ENCODE results near the gene SYNPO2. TPM values are rescaled to one million over a fixed set of nuclear protein-coding genes. Genes with fewer than 3 reads are reported as not detected.
"Not testable (repeated sequence)": the region's sequence is repeated elsewhere in the genome, so short reads cannot be mapped to it uniquely, and the experiment has no call there.

Gene SYNPO2
- polyA plus RNA-seq, 1 experiment: 5.1 TPM

- Histone ChIP-seq H3K27ac (ENCODE audit: low read depth, low read length) (no peak overlapping the region), H3K9me3 (ENCODE audit: control insufficient read depth, insufficient read depth, low read length) (no peaks in the 10 kb centered on the region; the same call in 1 of the 2 replicates), H3K4me3 (ENCODE audit: low read depth, low read length) (no peak overlapping the region), H3K27me3 (ENCODE audit: control insufficient read depth, insufficient read depth, low read length) (no peaks in the 10 kb centered on the region)
- DNase-seq (ENCODE audit: low read depth, low spot score): no peak
- ChIA-PET POLR2A (no interaction called here), CTCF (interaction anchor here (1.0 to 1.4 kb wide), 2 partner anchors 15 to 30 kb away, joined by 3 to 5 read pairs; no protein-coding TSS in a partner anchor)
- no peak for TF ChIP-seq CTCF (IDR thresholded peaks at IDR 0.05; ENCODE audit: low read depth, low read length)
These were observed 168.8 kb downstream of the SYNPO2 start for GRCh38 chr4:119057417-119057816.

- no peak for TF ChIP-seq CTCF (IDR thresholded peaks at IDR 0.05; ENCODE audit: low read depth, low read length)
- ChIA-PET CTCF (no interaction called here), POLR2A (no interaction called here)
- no peaks in the 10 kb centered on the region for H3K27me3 ChIP-seq (ENCODE audit: control insufficient read depth, insufficient read depth, low read length)
- DNase-seq (ENCODE audit: low read depth, low spot score): no peak
- no peak overlapping the region for H3K4me3 ChIP-seq (ENCODE audit: low read depth, low read length)
- no peak overlapping the region for H3K27ac ChIP-seq (ENCODE audit: low read depth, low read length)
- no peaks in the 10 kb centered on the region for H3K9me3 ChIP-seq (ENCODE audit: control insufficient read depth, insufficient read depth, low read length)
These were observed 170.6 kb downstream of the SYNPO2 start for GRCh38 chr4:119059221-119059620.

- H3K27ac ChIP-seq (ENCODE audit: low read depth, low read length); DNase-seq (ENCODE audit: low read depth, low spot score); H3K4me3 ChIP-seq (ENCODE audit: low read depth, low read length); CTCF ChIA-PET; H3K9me3 ChIP-seq (ENCODE audit: control insufficient read depth, insufficient read depth, low read length); H3K27me3 ChIP-seq (ENCODE audit: control insufficient read depth, insufficient read depth, low read length); POLR2A ChIA-PET: not testable (repeated sequence)
These were observed 178.5 kb downstream of the SYNPO2 start for GRCh38 chr4:119067125-119067524.

GRCh38 chr4:119067670-119068360, 179.2 kb downstream of the SYNPO2 start:
- H3K4me3 ChIP-seq (ENCODE audit: low read depth, low read length); CTCF ChIA-PET; H3K27ac ChIP-seq (ENCODE audit: low read depth, low read length); H3K27me3 ChIP-seq (ENCODE audit: control insufficient read depth, insufficient read depth, low read length); POLR2A ChIA-PET; DNase-seq (ENCODE audit: low read depth, low spot score); H3K9me3 ChIP-seq (ENCODE audit: control insufficient read depth, insufficient read depth, low read length): not testable (repeated sequence)

- ChIA-PET POLR2A (no interaction called here), CTCF (no interaction called here)
- TF ChIP-seq CTCF (IDR thresholded peaks at IDR 0.05; ENCODE audit: low read depth, low read length): no peak
- no peaks in the 10 kb centered on the region; the same call in 1 of the 2 replicates for H3K9me3 ChIP-seq (ENCODE audit: control insufficient read depth, insufficient read depth, low read length)
- DNase-seq (ENCODE audit: low read depth, low spot score): no peak
- no peak overlapping the region for H3K4me3 ChIP-seq (ENCODE audit: low read depth, low read length)
- no peaks in the 10 kb centered on the region for H3K27me3 ChIP-seq (ENCODE audit: control insufficient read depth, insufficient read depth, low read length)
- H3K27ac ChIP-seq (ENCODE audit: low read depth, low read length): no peak overlapping the region
These were observed 179.9 kb downstream of the SYNPO2 start for GRCh38 chr4:119068529-119068962.

GRCh38 chr4:119070301-119070700, 181.6 kb downstream of the SYNPO2 start:
- POLR2A ChIA-PET: no interaction called here
- no peak for DNase-seq (ENCODE audit: low read depth, low spot score)
- Histone ChIP-seq H3K4me3 (ENCODE audit: low read depth, low read length) (no peak overlapping the region), H3K9me3 (ENCODE audit: control insufficient read depth, insufficient read depth, low read length) (no peaks in the 10 kb centered on the region; the same call in 1 of the 2 replicates), H3K27me3 (ENCODE audit: control insufficient read depth, insufficient read depth, low read length) (no peaks in the 10 kb centered on the region), H3K27ac (ENCODE audit: low read depth, low read length) (no peak overlapping the region)
- CTCF ChIA-PET: interaction anchor here (1.4 kb wide), 1 partner anchor 29 kb away, joined by 3 read pairs; no protein-coding TSS in a partner anchor
- TF ChIP-seq CTCF (IDR thresholded peaks at IDR 0.05; ENCODE audit: low read depth, low read length): no peak

Data from AG04450 (cell line).